Left renal pelvis (tissue), 4 donors: ENCODE results near the gene ANKLE2. TPM values are rescaled to one million over a fixed set of nuclear protein-coding genes. Genes with fewer than 3 reads are reported as not detected.
"Not testable (repeated sequence)": the region's sequence is repeated elsewhere in the genome, so short reads cannot be mapped to it uniquely, and the experiment has no call there.

Source experiments
- DNase-seq, 4 donors: peaks; one replicate each; pipeline ENCODE4 v3.0.0-alpha.2; 2013; ENCODE audit warnings: low read depth in 4 of 4, low spot score in 3 of 4
- polyA plus RNA-seq, 4 donors: library from polyadenylated mRNA; unstranded; fragments of 120-200 nt; gene quantifications; one replicate each; pipeline ENCODE4 v1.2.1, GENCODE V29; 2013; ENCODE audit not compliant: insufficient read length in 4 of 4

ANKLE2 gene
- polyA plus RNA-seq, 4 donors, result 60.5 to 83.9 (median 67.6) TPM

GRCh38 chr12:132695431-132695830 is 66.2 kb downstream of the ANKLE2 start:
- no peak for DNase-seq

- not testable (repeated sequence) for DNase-seq
Observed at GRCh38 chr12:132694888-132695287, 66.7 kb downstream of the ANKLE2 start.

- not testable (repeated sequence) for DNase-seq
Observed at GRCh38 chr12:132692030-132692429, 69.6 kb downstream of the ANKLE2 start.

- DNase-seq, result no peak
Observed at GRCh38 chr12:132690112-132690511, 71.5 kb downstream of the ANKLE2 start.

GRCh38 chr12:132689227-132689626 is 72.4 kb downstream of the ANKLE2 start:
- DNase-seq, result no peak

- DNase-seq, result peak; percentile 85 to 94 (median 90)
Observed at GRCh38 chr12:132687211-132688164, 74.1 kb downstream of the ANKLE2 start, which contains the start of the genes POLE and PXMP2. Gene POLE (minus strand): TSS chr12:132687342. CDS start chr12:132687315, 27 bp downstream. Gene PXMP2 (plus strand): TSS chr12:132687587. CDS start chr12:132687671, 84 bp downstream.

- DNase-seq, result no peak
Observed at GRCh38 chr12:132686825-132687210, 74.8 kb downstream of the ANKLE2 start.

- DNase-seq, result no peak
Observed at GRCh38 chr12:132685400-132685799, 76.2 kb downstream of the ANKLE2 start.

- DNase-seq, result no peak
Observed at GRCh38 chr12:132677492-132677891, 84.1 kb downstream of the ANKLE2 start.

- DNase-seq, result no peak
Observed at GRCh38 chr12:132675757-132676432, 85.7 kb downstream of the ANKLE2 start.

Other genes with a start within 250 kb of the ANKLE2 start
- 1 to 10 TPM in 3 of 4 donors, under 1 TPM in 1; 0.16 to 5.0 (median 1.7) TPM for gene LRCOL1, start 151.2 kb downstream of the ANKLE2 start, polyA plus RNA-seq
- gene P2RX2, start 143.1 kb downstream of the ANKLE2 start, polyA plus RNA-seq, result 1 to 10 TPM in 3 of 4 donors, under 1 TPM in 1; 0.64 to 1.8 (median 1.5) TPM
- 10 to 100 TPM; 42.6 to 65.2 (median 49.1) TPM for gene POLE, start 74.5 kb downstream of the ANKLE2 start, polyA plus RNA-seq
- 10 to 100 TPM; 41.6 to 63.5 (median 48.5) TPM for gene PXMP2, start 74.2 kb downstream of the ANKLE2 start, polyA plus RNA-seq
- 10 to 100 TPM; 14.3 to 25.4 (median 21.7) TPM for gene PGAM5, start 51.0 kb downstream of the ANKLE2 start, polyA plus RNA-seq
- 10 to 100 TPM; 25.1 to 35.3 (median 29.9) TPM for gene GOLGA3, start 67.0 kb upstream of the ANKLE2 start, polyA plus RNA-seq
- 10 to 100 TPM; 16.6 to 26.6 (median 22.1) TPM for gene CHFR, start 125.8 kb upstream of the ANKLE2 start, polyA plus RNA-seq
- gene ZNF605, start 194.5 kb upstream of the ANKLE2 start, polyA plus RNA-seq, result 10 to 100 TPM; 18.9 to 30.6 (median 25.1) TPM
- gene ZNF26, start 224.5 kb upstream of the ANKLE2 start, polyA plus RNA-seq, result 10 to 100 TPM; 10.8 to 15.8 (median 12.2) TPM